NCI-H2081 (cell line): ENCODE measurements around the gene TPRX1.
"Not testable (repeated sequence)": the region's sequence is repeated elsewhere in the genome, so short reads cannot be mapped to it uniquely, and the experiment has no call there.

ENCODE experiments used
- DNase-seq, 2 experiments: peaks; one replicate each; lab custom pipeline; 2025; lab: John Stamatoyannopoulos, UW

TPRX1 gene

GRCh38 chr19:47766670-47767069 is 37.7 kb downstream of the TPRX1 start:
- no peak for DNase-seq

DNA sequence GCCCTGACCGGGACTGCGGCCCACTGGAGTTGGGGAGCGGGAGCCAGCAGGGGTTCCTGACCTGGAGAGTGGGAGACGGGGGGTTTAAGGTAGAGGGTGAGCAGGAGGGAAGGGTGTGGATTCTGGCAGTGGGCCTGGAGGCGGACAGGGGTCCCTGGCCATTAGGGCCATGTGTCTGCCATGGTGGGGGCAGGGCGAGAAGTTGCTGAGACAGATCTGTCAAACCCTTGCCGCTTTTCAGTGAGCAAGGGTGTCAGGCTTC is 38.1 kb downstream of the TPRX1 start:
- no peak for DNase-seq

- DNase-seq: peak; percentile 32 to 34
Observed at GRCh38 chr19:47765523-47766358, 38.6 kb downstream of the TPRX1 start.

DNA sequence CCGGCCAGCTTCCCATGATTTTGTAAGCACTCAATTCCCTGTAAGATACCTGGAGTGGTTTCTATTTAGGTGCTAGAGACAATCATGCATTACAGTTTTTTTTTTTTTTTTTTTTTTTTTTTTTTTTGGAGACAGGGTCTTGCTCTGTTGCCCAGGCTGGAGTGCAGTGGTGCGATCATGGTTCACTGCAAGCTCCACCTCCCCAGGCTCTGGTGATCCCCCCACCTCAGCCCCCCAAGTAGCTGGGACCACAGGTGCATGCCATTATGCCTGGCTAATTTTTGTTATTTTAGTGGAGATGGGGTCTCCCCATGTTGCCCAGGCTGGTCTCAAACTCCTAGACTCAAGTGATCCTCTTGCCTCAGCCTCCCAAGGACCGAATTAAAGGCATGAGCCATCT is 39.6 kb downstream of the TPRX1 start:
- DNase-seq: not testable (repeated sequence)

DNA sequence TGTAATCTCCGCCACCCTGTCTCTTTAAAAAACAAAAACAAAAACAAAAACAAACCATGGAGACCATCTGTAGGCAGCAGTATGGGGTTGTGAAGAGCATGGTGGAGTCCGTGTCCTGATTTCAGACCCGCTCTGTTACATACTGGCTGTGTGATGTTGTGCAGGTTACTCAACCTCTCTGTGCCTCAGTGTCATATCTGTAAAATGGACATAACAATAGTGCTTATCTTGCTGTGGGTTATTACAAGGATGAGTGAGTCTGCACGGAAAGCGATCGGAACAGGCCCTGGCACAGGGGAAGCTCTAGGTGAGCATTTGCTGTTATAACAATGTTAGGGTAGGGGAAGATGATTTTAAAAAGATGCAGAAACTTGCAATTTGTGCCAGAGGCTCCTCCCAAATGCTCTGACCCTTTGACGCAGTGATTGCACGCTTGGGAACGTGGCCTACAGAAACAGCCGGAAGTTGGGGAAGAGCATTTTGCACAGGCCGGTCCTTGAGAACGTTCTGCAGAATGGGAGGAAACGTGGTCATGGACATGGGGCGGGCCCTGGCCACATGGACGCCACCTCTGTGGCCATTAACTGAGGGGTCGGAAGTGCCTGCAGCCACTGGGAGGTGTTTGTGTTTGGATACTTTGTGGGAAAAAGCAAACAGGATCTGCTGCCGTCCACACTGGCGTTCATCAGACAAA is 41.6 kb downstream of the TPRX1 start:
- no peak for DNase-seq

DNA sequence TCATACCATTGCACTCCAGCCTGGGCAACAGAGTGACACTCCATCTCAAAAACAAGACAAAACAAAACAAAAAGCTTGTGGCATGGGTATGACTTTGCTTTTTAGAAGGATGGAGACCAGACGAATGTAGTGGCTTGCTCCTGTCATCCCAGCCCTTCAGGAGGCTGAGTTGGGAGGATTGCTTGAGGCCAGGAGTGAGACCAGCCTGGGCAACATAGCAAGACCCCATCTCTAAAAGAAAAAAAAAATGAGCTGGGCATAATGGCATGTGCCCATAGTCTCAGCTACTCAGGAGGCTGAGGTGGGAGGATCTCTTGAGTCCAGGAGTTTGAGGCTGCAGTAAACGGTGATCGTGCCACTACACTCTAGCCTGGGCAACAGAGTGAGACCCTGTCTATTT is 42.2 kb downstream of the TPRX1 start:
- no peak for DNase-seq

- no peak for DNase-seq
Observed at GRCh38 chr19:47761566-47761965, 42.8 kb downstream of the TPRX1 start.

GRCh38 chr19:47760632-47760999 is 43.7 kb downstream of the TPRX1 start:
- no peak for DNase-seq

DNA sequence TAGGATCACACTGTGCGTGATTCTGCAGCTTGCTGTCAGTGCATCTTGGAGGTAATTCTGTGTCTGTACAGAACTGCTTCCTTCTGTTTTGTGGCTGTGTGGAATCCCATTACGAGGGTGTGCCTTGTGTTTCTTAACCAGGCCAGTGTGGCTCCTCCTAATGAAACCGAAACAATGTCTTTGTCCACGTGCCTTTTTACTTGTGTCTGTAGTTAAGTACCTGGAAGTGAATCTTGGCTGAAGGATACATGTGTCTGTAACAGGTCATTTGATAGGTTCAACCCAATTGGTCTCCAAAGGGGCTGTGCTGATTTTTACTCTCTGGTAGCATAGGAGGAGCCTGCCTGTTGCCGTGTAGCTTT is 45.9 kb downstream of the TPRX1 start:
- no peak for DNase-seq

DNA sequence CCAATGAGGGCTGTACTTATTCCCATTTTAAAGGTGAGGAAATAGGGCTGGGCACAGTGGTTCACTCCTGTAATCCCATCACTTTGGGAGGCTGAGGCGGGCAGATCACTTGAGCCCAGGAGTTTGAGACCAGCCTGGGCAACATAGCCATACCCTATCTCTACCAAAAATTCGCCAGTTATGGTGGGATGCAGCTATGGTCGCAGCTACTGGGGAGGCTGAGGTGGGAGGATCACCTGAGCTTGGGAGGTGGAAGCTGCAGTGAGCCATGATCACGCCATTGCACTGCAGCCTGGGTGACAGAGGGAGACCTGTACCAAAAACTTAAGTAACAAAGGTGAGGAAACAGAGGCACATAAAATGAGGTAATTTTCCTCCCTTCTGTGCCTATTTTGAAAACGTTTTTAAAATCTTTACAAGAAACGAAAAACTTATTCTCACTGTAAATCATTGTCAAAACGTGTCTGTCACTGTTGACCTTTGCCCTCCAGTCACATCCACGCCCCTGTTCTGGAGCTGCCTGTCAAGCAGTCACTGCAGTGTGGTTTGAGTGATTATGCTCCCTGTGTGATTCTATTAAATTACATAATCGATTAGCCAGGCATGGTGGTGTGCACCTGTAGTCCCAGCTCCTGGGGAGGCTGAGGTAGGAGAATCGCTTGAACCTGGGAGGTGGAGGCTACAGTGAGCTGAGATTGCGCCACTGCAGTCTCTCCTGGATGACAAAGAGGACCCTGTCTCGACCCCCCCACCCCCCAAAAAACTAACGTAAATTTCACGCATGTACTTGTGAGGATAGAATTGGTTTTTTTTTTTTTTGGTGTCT is 46.5 kb downstream of the TPRX1 start:
- no peak for DNase-seq

GRCh38 chr19:47756953-47757608 is 47.3 kb downstream of the TPRX1 start:
- no peak for DNase-seq

DNA sequence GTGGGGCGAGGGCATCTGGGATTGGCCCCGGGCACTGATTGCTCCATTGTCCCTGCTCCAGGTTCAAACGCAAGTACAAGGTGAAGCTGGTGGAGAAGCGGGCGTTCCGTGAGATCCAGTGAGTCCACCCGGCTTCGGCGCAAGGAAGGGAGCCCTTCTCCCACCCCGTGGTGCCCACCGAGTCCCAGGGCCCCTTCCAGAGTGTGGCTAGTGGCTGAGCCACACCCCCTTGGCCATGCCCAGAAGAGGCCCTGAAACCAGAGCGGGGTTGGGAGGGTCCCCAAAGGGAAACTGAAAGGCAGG is 47.8 kb downstream of the TPRX1 start:
- DNase-seq: no peak

GRCh38 chr19:47755762-47756626 is 48.4 kb downstream of the TPRX1 start:
- no peak for DNase-seq

GRCh38 chr19:47755065-47755761 is 49.1 kb downstream of the TPRX1 start:
- DNase-seq: no peak

GRCh38 chr19:47754206-47755064 is 49.9 kb downstream of the TPRX1 start:
- no peak for DNase-seq

DNA sequence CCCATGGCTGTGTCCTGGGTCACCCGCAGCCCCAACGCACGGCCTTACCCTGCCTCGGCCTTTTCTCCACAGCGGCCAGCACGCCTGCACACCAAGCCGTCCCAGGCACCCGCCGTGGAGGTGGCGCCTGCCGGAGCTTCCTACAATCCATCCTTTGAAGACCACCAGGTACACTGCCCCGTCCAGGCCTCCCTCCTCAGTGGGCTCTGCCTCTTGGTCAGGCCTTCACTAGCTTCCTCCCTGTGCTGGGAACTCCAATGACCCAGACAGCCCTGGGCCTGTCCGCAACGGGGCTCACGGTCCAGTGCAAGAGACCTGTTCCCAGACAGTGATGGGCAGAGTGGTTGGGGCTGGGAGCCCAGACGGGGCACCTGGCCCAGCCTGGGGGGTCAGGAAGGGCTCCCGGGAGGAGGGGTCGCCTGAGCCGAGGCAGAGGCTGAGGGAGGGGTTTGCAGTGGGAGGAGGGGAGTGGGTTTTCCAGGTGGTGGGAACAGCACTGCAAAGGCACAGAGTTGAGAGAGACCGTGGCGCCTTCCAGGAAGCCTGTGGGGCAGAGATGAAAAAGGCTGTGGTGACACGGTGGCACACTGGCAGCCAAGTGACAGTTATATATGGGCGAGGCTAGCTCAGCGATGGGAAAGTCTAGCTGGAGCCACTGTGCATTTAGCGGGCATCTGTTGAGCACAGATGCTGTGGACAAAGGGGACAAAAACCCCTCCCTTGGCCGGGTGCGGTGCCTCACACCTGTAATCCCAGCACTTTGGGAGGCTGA is 51.7 kb downstream of the TPRX1 start:
- no peak for DNase-seq
